Fibroblast of lung (primary cell): ENCODE measurements around the gene SLC39A8.

ENCODE experiments used
- CTCF ChIP-seq, 2 donors: IDR thresholded peaks in 1 of 2; conservative IDR thresholded peaks in 1 of 2; 1 replicate in 1 of 2; 2 replicates in 1 of 2; pipeline ENCODE4 v1.5.1; 2011 to 2012; ENCODE audit warnings: low read length in 2 of 2, control low read depth in 1 of 2, inconsistent platforms in 1 of 2, low read depth in 1 of 2, mild to moderate bottlenecking in 1 of 2
- EZH2 ChIP-seq: IDR thresholded peaks from 2 replicates; pipeline ENCODE4 v1.5.1; 2012; ENCODE audit warnings: low read length, control low read depth, mild to moderate bottlenecking; ENCODE audit errors: missing control alignments

- TF ChIP-seq CTCF (conservative IDR thresholded peaks at IDR 0.05 in 1 of 2, IDR thresholded peaks at IDR 0.05 in 1 of 2; ENCODE audit: low read depth in 1 of 2, low read length in 2 of 2) (no peak), EZH2 (no peak)
Measured at GRCh38 chr4:102326951-102327350, 18.3 kb downstream of the SLC39A8 start.
